Osteocyte (in vitro differentiated cells): ENCODE results near the gene SLC41A3. TPM values are rescaled to one million over a fixed set of nuclear protein-coding genes. Genes with fewer than 3 reads are reported as not detected.

Source experiments
- DNase-seq: peaks from one replicate; pipeline ENCODE4 v3.0.0; 2021; ENCODE audit warnings: mixed read lengths; ENCODE audit not compliant: unreplicated experiment; ENCODE audit errors: extremely low spot score
- H3K27ac Mint-ChIP-seq: one replicate; pipeline ENCODE4 v1.8.0; 2021; ENCODE audit warnings: mild to moderate bottlenecking, mixed read lengths; ENCODE audit not compliant: unreplicated experiment
- H3K27me3 Mint-ChIP-seq: one replicate; pipeline ENCODE4 v1.8.0; 2021; ENCODE audit warnings: mixed read lengths; ENCODE audit not compliant: unreplicated experiment
- H3K36me3 Mint-ChIP-seq: one replicate; pipeline ENCODE4 v1.8.0; 2021; ENCODE audit warnings: mixed read lengths; ENCODE audit not compliant: unreplicated experiment
- H3K4me1 Mint-ChIP-seq: one replicate; pipeline ENCODE4 v1.8.0; 2021; ENCODE audit warnings: mixed read lengths; ENCODE audit not compliant: unreplicated experiment
- H3K4me3 Mint-ChIP-seq: one replicate; pipeline ENCODE4 v1.8.0; 2021; ENCODE audit warnings: mild to moderate bottlenecking, moderate library complexity, mixed read lengths; ENCODE audit not compliant: unreplicated experiment
- H3K9me3 Mint-ChIP-seq: one replicate; pipeline ENCODE4 v1.8.0; 2021; ENCODE audit warnings: mixed read lengths; ENCODE audit not compliant: unreplicated experiment
- total RNA-seq: library from RNA; stranded (reverse); gene quantifications from 2 replicates; pipeline ENCODE4 v1.2.1, GENCODE V29; 2021
- TF ChIP-seq, protein P1 (sequence below): fragments of 200-600 bp; sonication (generic); IDR thresholded peaks from 2 replicates; pipeline ENCODE4 v1.5.0; 2021; ENCODE audit warnings: antibody characterized with exemption, mild to moderate bottlenecking, moderate library complexity

SLC41A3 gene
- total RNA-seq, 1 donor from 2014 or later = 80.6 TPM

DNA sequence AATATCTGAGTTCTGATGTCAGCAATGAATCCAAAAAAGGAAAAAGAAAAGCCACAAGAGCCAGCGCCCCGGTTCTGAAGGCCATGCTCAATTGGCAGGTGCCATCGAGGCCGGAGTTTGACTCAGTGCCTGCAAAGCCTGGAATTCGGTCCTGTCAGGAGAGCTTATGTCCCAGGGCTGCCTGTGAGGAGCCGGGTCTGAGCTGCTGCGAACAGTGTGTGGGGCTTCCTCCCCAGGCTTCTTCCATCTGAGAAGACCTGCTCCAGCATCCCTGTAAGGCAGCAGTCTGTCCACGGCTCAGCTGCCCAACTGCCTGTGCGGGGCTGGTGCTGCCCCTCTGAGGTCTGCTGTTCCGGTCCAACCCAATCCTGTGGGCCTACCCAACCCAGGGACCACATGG lies 68.8 kb downstream of the SLC41A3 start:
- peaks cover 33% of the 10 kb centered on the region for H3K36me3 Mint-ChIP-seq
- H3K4me1 Mint-ChIP-seq = peaks cover 18% of the 10 kb centered on the region
- H3K27ac Mint-ChIP-seq = no peak overlapping the region
- H3K4me3 Mint-ChIP-seq = no peak overlapping the region
- H3K27me3 Mint-ChIP-seq = no peaks in the 10 kb centered on the region
- DNase-seq = no peak
- no peaks in the 10 kb centered on the region for H3K9me3 Mint-ChIP-seq
- TF ChIP-seq, protein P1, sequence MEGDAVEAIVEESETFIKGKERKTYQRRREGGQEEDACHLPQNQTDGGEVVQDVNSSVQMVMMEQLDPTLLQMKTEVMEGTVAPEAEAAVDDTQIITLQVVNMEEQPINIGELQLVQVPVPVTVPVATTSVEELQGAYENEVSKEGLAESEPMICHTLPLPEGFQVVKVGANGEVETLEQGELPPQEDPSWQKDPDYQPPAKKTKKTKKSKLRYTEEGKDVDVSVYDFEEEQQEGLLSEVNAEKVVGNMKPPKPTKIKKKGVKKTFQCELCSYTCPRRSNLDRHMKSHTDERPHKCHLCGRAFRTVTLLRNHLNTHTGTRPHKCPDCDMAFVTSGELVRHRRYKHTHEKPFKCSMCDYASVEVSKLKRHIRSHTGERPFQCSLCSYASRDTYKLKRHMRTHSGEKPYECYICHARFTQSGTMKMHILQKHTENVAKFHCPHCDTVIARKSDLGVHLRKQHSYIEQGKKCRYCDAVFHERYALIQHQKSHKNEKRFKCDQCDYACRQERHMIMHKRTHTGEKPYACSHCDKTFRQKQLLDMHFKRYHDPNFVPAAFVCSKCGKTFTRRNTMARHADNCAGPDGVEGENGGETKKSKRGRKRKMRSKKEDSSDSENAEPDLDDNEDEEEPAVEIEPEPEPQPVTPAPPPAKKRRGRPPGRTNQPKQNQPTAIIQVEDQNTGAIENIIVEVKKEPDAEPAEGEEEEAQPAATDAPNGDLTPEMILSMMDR = no peak

DNA sequence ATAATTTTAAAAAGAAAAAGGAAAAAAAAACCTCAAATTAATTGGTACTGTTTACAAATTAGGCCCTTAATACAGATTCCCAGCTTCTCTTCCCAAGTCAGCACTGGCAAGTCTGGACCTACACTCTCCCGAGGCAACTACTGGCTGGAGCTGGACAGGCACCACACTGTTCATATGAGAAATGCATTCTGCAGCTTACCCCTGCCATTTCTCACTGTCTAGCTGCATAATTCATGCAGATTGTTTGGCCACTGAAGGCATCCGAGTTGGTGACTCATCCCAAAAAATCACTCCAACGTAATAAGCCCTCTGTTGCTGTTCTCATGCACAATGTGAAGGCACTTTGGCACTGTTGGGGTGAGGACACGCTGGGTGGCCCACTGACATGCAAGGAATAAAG lies 69.7 kb downstream of the SLC41A3 start:
- no peak overlapping the region for H3K4me3 Mint-ChIP-seq
- peaks cover 18% of the 10 kb centered on the region for H3K4me1 Mint-ChIP-seq
- TF ChIP-seq, protein P1 = no peak
- no peaks in the 10 kb centered on the region for H3K9me3 Mint-ChIP-seq
- peaks cover 35% of the 10 kb centered on the region for H3K36me3 Mint-ChIP-seq
- H3K27me3 Mint-ChIP-seq = no peaks in the 10 kb centered on the region
- DNase-seq = no peak
- H3K27ac Mint-ChIP-seq = peak overlapping the region; percentile 14

DNA sequence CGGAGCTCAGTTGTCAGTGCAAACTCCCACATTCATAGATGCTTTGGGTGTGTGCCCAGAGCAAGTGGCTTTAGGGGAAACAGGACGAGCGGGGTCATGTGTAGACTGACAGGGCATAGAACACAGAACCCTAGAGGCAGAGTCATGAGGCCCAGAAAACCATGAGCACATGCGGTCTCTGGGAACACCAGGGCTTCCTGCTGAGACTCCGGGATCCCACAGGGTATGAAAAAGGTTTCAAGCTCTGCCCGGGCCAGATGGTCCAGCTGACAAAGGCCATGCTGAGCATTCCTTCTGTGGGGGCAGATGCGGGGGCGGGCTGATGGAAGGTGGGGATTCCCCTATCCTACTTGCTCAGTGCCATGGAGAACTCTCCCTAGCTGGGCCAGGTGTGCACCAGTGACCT lies 70.2 kb downstream of the SLC41A3 start:
- peak; percentile 80 for DNase-seq
- Mint-ChIP-seq H3K4me1 (peaks cover 18% of the 10 kb centered on the region), H3K4me3 (no peak overlapping the region), H3K27ac (peak overlapping the region; percentile 14), H3K9me3 (no peaks in the 10 kb centered on the region), H3K36me3 (peaks cover 38% of the 10 kb centered on the region), H3K27me3 (no peaks in the 10 kb centered on the region)
- TF ChIP-seq, protein P1 = no peak

- no peaks in the 10 kb centered on the region for H3K27me3 Mint-ChIP-seq
- peaks cover 49% of the 10 kb centered on the region for H3K36me3 Mint-ChIP-seq
- TF ChIP-seq, protein P1 = no peak
- no peak overlapping the region for H3K4me3 Mint-ChIP-seq
- DNase-seq = no peak
- H3K27ac Mint-ChIP-seq = no peak overlapping the region
- H3K4me1 Mint-ChIP-seq = peaks cover 12% of the 10 kb centered on the region
- no peaks in the 10 kb centered on the region for H3K9me3 Mint-ChIP-seq
Measured at GRCh38 chr3:126009181-126009580, 74.7 kb downstream of the SLC41A3 start.

- peaks cover 3% of the 10 kb centered on the region for H3K4me1 Mint-ChIP-seq
- H3K27me3 Mint-ChIP-seq = no peaks in the 10 kb centered on the region
- H3K36me3 Mint-ChIP-seq = peaks cover 49% of the 10 kb centered on the region
- H3K9me3 Mint-ChIP-seq = no peaks in the 10 kb centered on the region
- H3K4me3 Mint-ChIP-seq = no peak overlapping the region
- no peak for DNase-seq
- H3K27ac Mint-ChIP-seq = no peak overlapping the region
- TF ChIP-seq, protein P1 = no peak
Measured at GRCh38 chr3:126008219-126008618, 75.7 kb downstream of the SLC41A3 start.
